T-helper 1 cell (primary cell): ENCODE data around the gene RPS18.

Experiments
- DNase-seq, 5 donors: peaks; one replicate each; pipeline ENCODE4 v3.0.0-alpha.2; 2012 to 2020

RPS18 gene

GRCh38 chr6:33289784-33290315 is 18.0 kb downstream of the RPS18 start:
- DNase-seq = no peak

- DNase-seq = no peak
Measured at GRCh38 chr6:33290459-33290858, 18.6 kb downstream of the RPS18 start.

GRCh38 chr6:33292996-33293682 is 21.3 kb downstream of the RPS18 start:
- DNase-seq = no peak

DNA sequence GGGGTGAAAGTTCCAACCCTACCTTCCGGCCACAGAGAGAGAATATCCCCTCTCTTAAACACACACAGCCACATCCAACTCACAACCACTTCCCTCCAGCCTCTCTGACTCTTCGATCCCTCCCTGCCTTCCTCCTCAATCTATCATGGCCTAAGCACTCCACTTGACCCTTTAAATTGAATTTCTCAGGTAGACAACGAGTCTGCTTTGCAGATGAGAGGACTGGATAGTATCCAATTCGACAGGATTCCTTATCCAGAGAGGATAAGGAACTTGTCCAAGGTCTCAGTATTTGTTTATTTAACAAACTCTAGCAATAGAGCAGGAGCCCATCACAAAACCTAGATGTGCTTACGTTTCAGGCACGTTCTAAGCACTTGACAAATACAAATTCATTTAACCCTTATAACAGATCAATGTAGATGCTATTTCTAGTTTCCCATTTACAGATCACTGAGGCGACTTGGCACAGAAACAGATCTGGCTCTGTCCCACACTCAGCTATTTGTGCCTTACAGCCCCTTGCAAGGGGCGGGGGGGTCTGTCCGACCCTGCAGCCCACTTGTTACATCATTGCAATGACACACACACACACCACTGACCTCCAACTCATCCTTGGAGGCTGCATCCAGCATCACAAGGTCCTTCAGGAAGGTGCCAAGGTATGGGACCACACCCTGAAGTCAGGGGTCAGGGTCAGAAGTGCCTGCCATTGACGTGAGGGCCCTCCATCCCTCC is 22.4 kb downstream of the RPS18 start:
- DNase-seq = no peak

GRCh38 chr6:33295621-33296369 is 23.9 kb downstream of the RPS18 start:
- DNase-seq = no peak

DNA sequence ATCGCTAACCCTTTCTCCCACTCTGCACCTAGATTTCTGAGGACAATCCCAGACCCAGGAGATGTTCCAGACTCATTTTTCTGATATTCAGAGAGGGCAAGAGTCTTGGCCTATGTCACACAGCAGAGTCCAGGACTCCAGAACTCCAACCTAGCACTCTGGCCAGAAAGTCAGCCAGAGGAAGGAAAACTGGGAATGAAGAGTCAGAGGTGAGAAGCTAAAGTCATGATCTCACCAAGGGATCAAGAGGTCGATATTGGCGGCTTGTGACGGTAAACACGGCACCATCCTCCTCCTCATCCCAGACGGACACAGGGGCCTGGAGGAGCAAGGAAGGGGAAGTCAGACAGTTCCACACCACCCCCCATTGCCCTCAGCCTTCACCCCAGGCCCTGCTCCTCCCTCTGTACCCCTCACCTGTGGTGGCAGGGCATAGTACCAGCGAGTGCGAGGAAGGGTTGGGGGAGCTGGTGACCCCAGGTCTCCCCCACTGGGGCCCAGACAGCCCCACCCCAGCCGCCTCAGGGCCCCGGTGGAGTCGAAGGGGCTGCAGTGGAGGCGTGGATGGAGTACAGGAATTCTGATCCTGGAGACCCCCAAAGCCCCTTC is 25.0 kb downstream of the RPS18 start:
- no peak for DNase-seq

DNA sequence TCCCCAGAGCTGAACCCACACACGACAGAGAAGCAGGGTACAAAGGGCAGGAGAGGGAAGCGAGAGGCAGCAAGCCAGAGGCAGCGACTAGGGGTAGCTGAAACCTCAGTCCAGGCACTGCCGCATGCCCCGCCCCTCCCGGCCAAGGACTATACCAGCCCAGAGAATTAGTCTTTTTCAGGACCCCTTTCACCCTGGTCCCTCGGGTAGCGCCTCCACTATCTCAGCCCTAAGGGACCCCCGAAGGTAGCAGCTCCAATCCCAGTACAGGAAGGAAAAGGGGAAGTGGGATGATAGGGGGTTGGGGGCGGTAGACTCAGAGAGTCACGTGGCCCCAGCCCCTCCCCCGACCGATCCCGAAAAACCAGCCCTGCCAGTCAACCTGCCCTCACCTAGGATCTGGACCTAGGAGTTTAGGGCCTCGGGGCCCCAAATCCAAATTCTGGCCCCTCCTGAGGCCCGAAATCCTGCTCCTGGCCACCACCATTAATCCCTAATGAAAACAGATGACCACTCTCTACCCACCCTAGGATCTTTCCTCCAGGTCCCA is 25.6 kb downstream of the RPS18 start:
- no peak for DNase-seq

DNA sequence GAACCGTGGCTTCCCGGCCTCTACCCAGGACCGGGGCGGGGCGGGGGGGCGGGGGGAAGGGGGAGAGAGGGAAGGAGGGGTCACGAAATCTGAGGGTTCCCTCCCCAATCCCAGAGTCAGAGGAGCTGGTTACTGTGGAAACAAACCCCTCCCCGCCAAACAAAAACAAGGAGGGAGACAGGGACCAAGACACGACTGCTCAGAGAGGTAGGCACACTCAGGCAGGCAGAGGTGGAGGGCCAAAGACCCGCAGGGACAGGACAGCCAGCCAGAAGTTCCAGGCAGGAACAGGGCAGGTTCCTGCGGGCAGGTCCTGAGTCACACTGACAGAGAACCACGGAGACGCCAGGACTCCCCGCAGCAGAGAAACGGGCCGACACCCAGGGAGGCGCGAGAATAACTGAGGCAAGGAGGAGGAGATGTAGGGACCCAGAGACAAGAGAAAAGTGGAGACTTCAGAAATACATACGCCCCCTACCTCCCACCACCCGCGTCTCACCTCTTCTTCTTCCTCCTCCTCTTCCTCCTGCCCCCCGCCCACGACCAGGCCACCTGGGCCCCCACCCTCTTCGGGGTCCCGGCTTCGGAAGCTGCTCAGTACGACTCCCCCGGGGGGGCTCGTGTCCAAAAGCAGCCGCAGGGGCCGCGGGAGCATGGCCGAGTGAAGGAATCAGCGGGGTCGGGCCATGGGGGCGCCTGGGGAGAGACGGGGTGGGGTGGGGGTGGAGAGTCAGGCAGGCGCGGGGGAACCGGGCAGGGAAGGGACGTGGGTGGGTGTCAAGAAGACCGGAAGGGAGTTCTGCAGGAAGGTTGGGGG is 26.3 kb downstream of the RPS18 start:
- DNase-seq = peak in 4 of 5 donors; percentile 59 to 70 (median 66)

- peak; percentile 51 to 74 (median 58) for DNase-seq
Measured at GRCh38 chr6:33298773-33299236, 26.9 kb downstream of the RPS18 start, which contains the start of gene RGL2. Gene RGL2, minus strand, starts transcription at chr6:33298942. Its CDS starts 332 bp downstream, at chr6:33298610.

- peak; percentile 88 to 95 (median 90) for DNase-seq
Measured at GRCh38 chr6:33299237-33299944, 27.5 kb downstream of the RPS18 start.

DNA sequence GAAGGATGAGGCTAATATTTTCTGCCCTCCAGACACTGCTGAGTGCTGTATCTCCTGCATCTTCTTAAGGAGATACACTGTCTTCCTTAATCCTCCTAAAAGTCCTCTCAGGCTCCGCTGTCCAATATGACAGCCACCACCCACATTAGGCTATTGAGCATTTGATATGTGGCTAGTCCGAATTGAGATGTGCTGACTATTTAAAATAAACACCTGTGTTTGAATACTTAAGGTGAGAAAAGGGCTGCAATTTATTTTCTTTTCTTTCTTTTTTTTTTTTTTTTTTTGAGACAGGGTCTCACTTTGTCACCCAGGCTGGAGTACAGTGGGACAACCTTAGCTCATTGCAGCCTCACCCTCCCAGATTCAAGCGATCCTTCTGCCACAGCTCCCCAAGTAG is 30.0 kb downstream of the RPS18 start:
- no peak for DNase-seq

GRCh38 chr6:33304216-33304615 is 32.3 kb downstream of the RPS18 start:
- no peak for DNase-seq

GRCh38 chr6:33305052-33305451 is 33.2 kb downstream of the RPS18 start:
- no peak for DNase-seq

DNA sequence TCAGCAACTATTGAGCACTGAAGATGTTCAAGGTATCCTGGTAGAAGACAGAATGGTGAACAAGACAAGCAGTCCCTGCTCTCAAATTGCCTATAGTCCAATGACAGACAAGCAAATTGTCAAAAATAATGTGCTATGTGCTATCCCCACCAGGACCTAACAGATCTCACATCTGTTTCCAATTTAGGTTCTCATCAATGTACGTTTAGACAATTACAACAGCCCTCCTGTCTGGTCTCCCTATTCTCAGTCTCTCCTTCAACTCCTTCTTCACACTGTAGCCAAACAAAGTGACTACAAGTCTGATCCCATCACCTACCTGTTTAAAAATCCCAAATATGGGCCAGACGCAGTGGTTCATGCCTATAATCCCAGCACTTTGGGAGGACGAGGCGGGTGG is 34.5 kb downstream of the RPS18 start:
- DNase-seq = no peak

DNA sequence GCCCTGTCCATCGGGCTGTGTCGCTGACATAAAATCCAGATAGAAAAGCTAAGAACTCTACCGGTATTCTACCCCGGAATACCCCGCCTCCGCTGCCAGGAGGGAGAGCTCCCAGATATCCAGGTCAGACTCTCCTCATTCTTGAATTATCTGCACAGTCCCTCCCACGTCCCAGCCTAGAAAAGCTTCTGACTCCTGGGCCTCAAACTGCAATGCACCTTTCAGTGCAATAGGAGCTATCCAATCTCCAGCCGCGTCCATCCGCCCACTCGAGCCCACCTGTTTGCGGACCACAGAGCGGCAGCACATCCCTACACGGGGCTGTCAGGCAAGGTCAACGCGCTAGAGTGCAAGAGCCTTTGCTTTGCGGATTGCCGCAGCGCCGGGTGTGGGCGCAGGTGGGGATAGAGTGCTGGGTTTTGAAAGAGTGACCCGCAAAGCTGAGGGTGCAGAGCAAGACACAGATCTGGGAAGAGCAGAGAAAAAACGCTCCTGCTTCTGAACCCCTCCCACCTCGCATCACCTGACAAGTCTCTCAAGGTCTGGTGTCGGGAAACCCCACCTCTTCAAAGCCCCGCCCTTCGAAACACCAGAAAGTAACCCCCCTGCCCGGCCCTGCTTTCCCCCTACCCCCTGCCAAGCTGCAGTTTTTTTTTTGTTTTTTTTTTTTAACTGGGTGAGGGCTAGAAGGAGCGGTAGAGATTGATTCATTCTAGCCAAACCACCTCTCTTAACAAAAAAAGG is 40.7 kb downstream of the RPS18 start:
- peak; percentile 79 to 87 (median 84) for DNase-seq

- peak in 1 of 5 donors; percentile 21 for DNase-seq
Measured at GRCh38 chr6:33313105-33313708, 41.3 kb downstream of the RPS18 start.

- peak; percentile 77 to 86 (median 83) for DNase-seq
Measured at GRCh38 chr6:33313709-33314514, 42.0 kb downstream of the RPS18 start, which contains the start of gene TAPBP. Gene TAPBP, minus strand, starts transcription at chr6:33314078. Its CDS starts 37 bp downstream, at chr6:33314041.

DNA sequence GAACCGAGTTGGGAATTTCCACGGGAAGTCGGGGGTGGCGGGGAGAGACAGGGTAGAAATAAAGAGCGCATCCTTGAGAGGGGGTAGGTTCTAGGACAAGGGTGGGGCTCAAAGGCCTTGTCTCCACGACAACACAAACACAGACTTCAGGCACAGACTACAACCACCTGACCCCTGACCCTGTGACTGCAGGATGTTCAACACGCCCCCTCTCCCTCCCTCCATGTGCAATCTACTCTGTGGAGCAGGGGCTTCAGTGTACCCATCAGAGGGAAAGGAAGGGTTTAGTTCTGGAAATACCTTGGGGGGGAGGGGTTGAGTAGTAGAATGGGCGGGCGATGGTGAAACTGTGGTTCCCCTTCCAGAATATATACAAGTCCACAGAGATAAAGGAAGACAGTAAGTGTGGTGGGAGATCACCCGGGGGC is 42.7 kb downstream of the RPS18 start:
- peak; percentile 65 to 77 (median 73) for DNase-seq
